Astrocyte (in vitro differentiated cells and primary cell): Measurements from ENCODE around the gene ZNF333.

Experiments used
- CTCF ChIP-seq: IDR thresholded peaks from 2 replicates; pipeline ENCODE4 v1.5.1; 2011; ENCODE audit warnings: low read depth, mild to moderate bottlenecking, inconsistent platforms, low read length, moderate library complexity; ENCODE audit not compliant: insufficient read depth
- EZH2 ChIP-seq: IDR thresholded peaks from 2 replicates; pipeline ENCODE4 v1.6.1; 2012; ENCODE audit warnings: mild to moderate bottlenecking, low read length, inconsistent platforms; ENCODE audit not compliant: insufficient read depth

- TF ChIP-seq EZH2 (no peak), CTCF (no peak)
These were observed 29.3 kb downstream of the ZNF333 start for GRCh38 chr19:14719162-14719561.
